ENCODE measurements around the gene JPH2.

Gene JPH2

DNA sequence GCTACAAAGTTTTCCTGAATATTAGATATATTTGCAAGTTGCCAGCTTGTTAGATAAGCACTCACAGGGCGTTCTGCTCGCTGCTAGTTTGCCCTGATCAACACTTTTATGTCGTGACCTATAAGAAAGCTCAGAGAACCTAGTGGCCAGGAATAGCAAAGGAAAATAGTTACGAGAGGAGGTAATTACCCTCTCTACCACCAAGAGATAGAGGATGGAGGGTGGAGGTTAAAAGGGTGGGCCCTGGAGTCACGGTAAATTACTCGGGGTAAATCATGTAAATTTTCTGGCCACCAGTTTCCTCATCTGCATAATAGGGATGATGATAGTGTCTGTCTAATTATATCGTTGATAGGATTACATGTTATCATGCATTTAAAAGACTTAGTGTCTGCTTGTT is 87.2 kb downstream of the JPH2 start:
- DNase-seq (ENCODE audit: low read depth in 2 of 2), result no peak

DNA sequence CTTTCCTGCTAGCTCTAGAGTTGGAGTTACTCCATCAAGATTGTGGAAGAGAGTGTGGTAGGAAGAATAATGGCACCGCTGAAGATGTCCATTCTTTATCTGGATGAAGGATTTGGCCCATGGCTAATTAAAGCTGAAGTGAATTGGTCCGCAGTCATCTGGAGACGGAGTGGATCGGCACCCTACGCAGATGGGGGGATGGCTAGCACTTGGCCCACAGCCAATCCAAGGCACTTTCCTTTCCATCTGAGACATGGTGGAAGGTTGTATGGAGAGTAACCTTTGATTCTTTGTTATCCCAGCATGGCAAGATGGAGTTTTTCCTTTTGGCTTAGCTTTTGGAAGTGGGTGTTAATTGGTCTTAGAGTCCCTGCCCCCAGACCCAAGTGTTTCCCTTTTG is 88.3 kb downstream of the JPH2 start:
- no peak for DNase-seq (ENCODE audit: low read depth in 2 of 2)

DNA sequence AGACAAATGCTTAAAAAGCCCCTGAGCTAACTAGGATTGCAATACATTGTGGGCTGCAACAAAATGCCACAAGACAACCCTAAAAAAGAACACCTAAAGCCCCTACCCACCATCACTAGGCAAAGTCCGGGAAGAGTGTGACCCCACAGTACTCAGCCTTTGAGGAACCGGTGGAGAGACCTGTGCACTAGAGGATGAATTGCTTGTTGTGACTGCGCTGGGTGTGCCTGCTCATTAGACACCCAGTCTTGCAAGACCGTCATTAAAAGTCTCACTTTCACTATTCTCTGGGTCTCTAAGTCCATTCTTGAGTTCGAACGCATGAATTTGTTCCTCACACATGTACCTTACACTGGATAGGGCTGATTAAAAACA is 88.7 kb downstream of the JPH2 start:
- DNase-seq (ENCODE audit: low read depth in 2 of 2), result no peak

DNA sequence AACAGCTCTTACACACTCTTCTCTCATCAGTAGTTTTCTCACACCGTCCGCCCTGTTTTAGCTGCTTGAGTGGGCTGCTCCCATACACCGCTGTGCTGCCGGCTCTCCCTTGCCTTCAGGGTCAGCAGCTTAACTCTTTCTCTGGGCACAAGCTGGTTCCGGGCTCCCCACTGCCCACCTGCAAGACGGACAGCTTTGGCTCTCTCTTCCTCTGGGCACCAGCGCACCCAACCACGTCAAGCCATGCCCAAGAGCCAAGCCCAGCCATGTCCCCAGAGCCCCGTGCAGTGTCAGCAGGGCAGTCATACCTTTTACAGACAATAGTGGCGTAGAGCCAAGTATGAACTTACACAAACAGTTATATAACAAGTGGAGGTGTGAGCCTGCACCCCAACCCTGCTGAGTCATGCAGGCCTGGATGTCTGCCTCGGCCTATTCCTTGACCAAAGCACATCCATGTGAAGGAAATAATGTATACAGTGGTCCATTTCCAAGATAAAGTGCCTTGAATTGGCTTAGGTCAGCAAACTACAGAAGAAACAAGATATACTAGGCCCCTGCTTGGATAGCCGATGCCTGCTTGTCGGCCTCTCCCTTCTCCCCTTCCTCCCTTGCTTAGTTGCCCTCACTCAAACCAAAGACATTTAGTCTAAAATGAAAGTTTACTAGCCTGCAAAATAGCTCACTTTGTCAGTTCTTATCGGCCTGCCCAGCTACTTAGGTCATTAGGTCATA is 89.3 kb downstream of the JPH2 start:
- no peak for DNase-seq (ENCODE audit: low read depth in 2 of 2)

DNA sequence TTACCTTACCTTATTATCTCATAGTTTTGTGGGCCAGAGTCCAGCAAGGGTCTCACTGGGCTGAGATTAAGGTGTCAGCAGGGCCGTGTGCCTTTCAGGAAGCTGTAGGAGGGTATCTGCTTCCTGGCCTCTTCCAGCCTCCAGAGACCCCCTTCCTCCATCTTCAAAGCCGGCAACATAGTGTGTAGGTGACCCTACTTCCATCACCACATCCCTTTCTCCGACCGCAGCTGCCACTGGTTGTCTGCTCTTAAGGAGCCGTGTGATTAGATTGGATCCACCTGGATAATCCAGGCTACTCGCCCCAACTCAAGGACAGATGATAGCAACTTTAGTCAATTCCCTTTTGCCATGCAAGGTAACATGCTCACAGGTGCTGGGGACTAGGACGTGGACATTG is 91.2 kb downstream of the JPH2 start:
- no peak for DNase-seq (ENCODE audit: low read depth in 2 of 2)

DNA sequence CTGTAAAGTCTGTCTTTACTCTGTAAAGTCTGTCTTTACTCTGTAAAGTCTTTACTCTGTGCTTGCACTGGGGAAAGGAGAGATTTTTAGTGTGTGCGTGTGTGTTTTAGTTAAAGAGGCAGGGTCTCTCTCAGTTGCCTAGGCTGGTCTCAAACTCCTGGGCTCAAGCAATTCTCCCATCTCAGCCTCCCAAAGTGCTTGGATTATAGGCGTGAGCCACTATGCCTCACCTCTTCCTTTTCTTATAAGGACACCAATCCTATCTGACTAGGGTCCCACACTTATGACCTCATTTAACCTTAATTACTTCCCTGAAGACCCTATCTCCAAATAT is 93.8 kb downstream of the JPH2 start:
- no peak for DNase-seq (ENCODE audit: low read depth in 2 of 2)

DNA sequence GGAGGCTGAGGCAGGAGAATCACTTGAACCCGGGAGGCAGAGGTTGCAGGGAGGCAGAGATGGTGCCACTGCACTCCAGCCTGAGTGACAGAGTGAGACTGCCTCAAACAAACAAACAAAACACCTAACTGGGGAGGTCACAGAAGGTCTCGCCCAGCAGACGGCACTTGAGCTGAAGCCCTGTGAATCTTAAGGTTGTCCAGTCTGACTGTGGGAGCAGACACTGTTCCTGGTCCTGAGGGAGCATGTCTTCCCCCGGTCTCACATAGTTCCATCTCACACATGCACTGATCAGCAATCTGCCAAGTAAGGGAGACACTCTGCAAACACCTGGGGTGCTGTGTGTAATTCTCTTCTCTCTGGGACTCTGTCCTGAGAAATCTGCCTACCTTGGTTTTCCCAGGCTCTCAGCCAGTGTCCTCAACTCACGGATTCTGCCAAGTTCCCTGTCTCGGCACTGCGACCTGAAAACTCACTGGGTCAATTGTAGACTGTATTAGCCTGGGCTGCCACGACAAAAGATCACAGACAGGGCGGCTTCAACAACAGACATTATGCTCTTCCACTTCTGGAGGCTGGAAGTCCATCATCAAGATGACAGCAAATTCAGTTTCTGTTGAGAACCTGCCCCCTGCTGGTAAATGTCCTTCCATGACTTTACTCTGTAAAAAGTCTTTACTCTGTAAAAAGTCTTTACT is 94.3 kb downstream of the JPH2 start:
- DNase-seq (ENCODE audit: low read depth in 2 of 2), result peak in 1 of 2 experiments; percentile 9

DNA sequence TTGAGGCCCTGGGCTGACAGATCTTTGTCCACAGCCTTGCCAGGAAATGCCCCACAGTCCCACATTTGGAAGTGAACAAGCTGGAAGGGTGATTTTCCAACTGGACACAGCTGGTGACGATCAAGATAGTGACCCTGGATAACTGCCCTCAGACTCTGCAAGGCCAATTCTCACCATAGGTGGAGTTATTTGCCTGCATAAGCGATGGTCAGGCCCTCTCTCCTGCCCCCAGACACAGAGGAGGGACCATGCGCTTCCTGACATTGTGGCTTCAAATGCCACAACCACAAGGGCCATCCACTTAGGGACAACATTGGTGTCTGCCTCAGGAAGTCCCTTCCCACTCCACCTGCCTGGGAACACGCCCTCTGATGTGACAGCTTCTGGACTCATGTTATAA is 96.0 kb downstream of the JPH2 start:
- DNase-seq (ENCODE audit: low read depth in 2 of 2), result no peak

DNA sequence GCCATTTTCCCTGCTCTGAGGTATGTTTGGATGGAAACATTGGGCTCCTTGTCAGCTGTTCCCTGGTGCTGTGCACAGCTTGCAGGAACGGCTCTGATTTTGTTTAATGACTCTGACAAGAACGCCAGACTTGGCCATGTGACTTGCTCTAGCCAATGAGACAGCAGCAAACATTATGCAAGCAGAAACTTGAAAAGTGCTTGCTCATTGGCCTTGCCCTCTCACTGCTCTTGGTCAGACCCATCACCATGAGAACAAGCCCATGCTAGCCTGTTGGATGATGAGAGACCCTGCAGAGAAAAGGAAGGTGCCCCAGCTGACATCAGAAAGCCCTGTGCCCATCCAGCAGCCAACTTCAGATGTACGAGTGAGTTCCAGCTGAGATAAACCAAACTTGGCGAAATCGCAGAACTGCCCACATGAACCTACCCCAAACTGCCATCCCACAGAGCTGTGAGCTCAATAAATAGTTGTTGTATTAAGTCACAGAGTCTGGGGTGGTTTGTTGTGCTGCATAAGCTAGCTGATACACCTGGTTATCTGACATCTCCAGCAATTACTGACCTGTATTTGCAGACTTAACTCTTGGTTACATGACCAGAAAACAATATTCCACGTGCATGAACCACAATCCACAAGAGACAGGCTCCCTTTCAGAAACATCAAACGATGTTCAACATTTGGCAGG is 96.9 kb downstream of the JPH2 start:
- peak; percentile 13 to 18 for DNase-seq (ENCODE audit: low read depth in 2 of 2)

DNA sequence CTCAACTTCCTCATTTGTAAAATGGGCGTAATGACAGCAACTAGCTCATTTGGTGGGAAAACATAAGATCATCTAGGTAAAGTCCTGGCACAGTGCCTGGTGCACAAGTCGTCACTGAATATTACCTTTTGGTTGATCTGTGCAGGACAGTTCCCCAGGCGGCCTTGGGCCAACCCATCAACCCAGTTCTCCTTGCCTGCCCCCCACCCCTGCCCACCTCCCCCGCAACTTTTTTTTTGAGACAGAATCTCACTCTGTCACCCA is 99.2 kb downstream of the JPH2 start:
- no peak for DNase-seq (ENCODE audit: low read depth in 2 of 2)

DNA sequence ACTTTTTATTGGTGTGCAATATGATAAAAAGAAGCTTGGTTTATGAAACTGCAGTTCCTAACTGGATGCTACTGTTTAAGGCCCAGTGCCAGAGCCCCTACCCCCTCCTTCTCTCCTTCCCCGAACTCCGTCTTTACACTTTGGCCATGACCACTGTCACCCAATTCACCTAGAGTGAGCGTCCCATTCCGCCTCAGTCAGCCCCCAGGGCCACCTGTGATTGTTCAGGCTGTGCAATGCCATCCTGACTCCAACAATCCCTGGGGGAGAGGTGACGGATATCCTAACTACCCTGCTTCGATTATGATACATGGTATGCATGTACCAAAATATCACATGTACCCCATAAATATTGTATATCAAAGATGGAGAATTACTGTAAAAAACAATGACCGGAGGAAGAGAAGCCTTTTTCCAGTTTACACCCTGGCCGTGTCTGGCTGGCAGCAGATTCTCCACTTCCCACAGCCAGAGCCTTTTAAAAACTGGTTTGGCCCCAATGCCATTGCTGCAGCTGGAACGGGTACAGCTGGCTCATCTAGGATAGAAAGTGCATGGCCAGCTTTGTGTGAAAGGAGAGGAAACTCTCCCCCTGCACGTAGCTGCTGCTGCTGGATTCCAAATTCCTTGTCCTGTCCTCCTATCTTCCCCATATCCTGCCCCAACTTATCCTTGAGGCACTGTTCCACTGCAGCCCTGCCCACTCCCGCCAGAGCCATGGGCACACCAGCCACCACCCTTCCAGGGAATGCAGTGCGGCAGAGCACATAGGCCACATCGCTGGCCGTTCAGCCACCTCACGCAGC is 99.7 kb downstream of the JPH2 start:
- DNase-seq (ENCODE audit: low read depth in 2 of 2), result no peak

DNA sequence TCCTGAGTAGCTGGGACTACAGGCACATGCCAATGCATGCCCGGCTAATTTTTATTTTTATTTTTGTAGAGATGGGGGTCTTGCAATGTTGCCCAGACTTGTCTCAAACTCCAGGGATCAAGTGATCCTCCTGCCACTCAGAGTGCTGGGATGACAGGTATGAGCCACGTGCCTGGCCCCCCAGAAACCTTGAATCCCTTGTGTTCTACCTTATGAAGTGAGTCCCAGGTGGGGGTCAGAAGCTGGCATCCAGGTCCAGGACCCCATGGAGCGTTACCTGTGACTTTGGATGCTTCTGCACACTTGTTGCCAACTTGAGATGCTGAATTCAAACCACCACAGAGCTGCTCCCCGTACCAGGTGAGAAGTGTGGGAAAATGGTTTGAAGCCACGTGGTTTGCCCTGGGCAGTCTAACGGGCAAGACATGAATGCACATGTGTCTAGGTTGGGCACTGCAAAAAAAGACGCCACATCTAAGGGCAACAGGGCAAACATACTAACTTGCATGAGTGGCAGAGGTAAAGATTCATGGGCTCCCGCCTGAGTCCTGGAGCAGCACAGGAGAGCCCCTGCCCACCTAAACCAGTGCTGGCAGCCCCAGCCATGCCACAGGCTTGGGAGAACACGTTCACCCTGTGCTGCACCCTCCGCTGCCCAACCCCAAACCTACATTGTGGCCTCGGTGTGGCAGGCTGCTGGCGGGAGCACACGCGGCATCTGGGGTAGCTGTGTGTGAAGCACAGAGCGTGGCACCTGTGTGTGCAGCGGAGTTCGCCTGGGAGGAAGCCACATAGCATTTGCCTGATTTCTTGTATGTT is 101.2 kb downstream of the JPH2 start:
- no peak for DNase-seq (ENCODE audit: low read depth in 2 of 2)

DNA sequence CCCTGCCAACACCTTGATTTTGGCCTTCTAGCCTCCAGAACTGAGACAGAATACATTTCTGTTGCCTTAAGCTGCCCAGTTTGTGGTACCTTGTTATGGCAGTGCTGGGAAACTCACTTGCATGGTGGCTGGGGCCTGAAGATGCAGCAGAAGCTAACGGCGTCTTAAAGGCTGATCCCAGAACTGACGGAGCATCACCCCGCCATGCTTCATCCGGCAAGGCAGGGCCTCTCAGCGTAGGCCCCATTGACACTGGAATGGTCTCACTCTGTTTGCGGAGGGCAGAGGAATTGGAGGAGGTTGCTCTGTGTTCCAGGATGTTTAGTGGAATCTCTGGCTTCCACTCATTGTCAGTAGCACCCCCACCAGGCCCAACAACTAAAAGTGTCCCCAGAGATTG is 102.1 kb downstream of the JPH2 start:
- no peak for DNase-seq (ENCODE audit: low read depth in 2 of 2)

DNA sequence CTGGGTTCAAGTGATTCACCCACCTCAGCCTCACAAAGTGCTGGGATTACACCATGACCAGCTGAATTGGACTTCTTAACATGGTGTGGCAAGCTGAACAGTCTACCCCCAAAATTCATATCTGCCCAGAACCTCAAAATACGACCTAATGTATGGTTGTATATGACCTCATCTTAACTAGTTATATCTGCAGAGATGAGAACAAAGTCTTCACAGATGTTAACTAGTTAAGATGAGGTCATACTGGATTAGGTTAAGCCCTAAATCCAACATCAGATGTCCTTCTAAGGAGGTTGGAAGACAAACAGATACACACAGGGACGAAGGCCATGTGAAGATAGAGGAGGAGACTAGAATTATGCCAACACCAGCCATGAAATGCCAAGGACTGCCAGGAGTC is 102.5 kb downstream of the JPH2 start:
- DNase-seq (ENCODE audit: low read depth in 2 of 2), result no peak

DNA sequence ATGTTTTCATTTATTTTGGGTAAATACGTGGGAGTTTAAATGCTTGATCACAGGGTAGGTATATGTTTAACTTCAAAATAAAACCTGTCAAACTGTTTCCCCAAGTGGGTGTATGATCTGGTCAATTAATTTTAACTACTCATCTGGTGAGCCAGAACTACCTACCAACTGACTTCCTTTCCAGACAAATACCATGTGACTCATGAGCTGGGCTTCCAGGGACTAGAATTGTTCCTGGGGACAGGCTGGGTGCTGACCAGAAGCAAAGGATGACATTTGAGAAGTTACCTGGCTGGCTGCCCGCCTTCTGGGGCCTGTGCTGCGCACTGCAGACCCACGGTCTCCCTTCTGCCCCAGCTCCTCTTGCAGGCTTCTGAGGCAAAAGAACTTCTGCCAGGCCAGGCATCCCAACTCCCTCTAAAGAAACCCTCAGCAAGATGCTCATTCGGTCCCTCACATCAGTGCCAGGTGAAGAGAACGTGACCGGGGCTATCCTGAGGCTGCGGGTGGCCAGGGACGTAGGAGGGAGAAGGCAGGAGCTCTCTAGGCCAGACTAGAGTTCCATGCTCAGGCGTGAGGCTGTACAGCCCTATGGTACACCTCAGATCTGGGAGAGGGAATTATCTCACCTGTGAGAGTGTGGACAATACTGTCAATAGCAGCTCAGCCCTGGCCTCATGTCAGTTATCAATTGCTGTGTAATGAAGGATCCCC is 103.6 kb downstream of the JPH2 start:
- DNase-seq (ENCODE audit: low read depth in 2 of 2), result peak in 1 of 2 experiments; percentile 9

DNA sequence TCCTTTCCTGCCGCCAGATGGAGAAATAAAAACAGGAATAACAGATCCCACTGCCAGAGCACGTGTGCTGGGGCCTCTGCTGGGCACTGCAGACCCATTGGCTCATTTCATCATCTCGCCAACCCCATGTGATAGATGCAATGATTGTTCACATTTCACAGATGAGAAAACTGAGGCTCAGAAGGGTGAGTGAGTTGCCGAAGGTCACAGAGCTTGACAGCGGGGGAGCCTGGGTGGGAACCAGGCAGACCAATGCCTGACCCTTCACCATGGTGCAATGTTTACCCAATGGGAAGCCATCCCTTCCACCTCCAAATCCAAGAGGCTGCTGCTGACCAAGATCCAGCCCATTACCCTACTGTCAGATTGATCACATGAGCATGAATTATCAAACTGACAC is 105.1 kb downstream of the JPH2 start:
- no peak for DNase-seq (ENCODE audit: low read depth in 2 of 2)

DNA sequence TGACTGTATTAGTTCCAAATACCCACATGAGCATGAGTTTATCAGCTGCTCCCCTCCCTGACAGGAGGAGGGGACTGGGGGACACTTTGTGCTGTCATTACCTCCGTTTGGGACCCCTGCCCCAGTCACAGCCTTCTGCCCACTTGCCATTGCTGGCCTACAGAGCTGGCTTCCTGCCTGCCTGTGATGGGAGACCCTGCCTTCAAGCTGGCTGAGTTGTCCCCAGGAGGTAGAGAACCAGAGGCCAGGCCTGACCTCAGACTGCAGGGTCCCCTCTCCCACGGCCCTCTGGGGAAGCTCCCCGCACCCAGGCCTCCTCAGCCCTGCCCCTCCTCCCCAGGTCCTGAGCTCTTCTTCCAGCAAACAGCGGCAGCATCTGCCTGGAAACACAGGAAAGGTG is 105.5 kb downstream of the JPH2 start:
- no peak for DNase-seq (ENCODE audit: low read depth in 2 of 2)

DNA sequence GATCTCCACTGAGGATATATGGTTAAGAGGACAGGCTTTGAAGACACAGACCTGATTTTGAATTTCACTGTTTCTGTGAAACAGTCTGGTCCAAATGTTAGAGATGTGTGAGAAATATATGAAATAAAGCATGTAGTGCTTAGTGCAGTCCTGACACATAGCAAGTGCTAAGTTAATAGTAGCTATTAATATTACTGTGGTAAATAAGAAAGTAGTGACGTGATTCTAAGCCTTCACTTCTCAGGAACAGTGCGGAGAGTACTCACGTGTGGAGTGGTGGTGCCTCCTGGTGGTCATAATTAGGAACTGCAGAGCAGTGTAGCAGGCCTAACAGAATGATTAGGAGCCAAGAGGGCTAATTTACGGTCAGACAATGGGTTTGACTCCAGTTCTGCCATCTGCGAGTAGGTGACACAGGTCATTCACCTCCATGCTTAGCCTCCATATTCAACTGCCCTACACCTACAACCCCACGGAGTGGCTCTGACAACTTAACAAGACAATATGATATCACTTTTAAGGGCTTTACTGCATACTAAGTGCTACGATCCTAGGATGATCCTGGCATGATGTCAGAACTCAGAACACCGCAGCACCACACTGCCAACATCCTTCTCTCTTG is 106.2 kb downstream of the JPH2 start:
- peak in 1 of 2 experiments; percentile 47 for DNase-seq (ENCODE audit: low read depth in 2 of 2)

DNA sequence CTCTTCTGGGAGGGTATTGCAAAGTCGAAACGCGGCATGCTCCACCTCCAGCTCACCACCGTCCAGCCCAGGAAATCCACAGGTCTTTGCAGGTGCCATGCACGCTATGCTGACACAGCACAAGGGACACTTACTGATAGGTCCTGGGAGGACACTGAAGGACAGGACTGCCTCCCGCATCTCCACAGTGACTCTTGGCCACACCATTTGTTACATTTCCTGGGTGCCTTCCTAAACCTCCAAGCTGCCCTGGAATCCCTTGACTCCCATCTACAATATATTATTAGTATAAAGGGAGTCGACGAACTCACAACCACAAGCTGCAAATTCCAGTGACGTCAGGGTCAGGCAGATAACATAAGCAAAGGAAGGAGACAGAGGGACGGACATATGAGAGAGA is 106.9 kb downstream of the JPH2 start:
- DNase-seq (ENCODE audit: low read depth in 2 of 2), result no peak

DNA sequence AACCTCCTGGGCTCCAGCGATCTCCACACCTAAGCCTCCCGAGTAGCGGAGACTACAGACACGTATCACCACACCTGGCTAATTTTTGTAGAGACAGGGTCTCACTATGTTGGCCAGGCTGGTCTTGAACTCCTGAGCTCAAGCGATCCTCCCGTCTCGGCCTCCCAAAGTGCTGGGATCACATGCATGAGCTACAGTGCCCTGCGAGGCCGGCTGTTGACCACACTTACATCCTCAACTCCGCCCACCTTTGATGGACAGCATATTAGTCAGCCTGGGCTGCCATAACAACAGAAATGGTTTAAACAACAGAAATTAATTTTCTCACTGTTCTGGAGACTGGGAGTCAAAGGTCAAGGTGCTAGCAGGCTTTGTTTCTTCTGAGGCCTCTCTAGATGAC is 107.7 kb downstream of the JPH2 start:
- no peak for DNase-seq (ENCODE audit: low read depth in 2 of 2)

DNA sequence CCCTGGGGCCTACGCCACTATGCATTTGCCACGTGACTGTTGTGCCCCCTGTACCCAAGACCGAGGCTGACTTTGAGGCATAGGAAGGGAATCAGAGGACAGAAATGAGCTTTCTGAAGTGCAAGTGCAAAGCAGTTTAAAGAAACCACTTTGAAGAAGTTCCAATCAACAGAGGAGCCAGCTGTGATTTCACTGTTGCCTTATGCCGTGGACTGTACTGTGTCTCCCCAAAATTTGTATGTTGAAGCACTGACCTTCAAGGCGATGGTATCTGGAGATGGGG is 111.1 kb downstream of the JPH2 start:
- DNase-seq (ENCODE audit: low read depth in 2 of 2), result no peak

Measured in fibroblast of skin of left biceps (primary cell).